Measurements from ENCODE around the gene PTPRQ.

DNA sequence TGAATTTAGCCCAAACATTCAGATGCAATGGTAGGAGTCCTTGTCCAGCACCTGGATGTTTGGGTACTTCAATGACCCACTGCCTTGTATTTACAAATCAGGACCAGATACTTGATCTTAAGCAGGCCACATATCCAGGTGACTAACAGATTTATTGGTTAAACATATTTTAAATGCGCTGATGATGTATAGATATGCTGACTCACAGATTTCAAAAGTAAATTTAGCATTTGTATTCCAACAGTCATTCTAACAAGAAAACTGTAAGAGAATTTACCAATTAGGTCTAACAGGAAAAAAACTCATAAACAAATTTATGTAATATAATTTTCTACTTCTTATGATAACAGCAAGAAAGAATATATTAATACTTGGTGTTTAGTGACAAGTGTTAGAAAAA, 234.0 kb downstream of the PTPRQ start:
- TF ChIP-seq, protein P1, sequence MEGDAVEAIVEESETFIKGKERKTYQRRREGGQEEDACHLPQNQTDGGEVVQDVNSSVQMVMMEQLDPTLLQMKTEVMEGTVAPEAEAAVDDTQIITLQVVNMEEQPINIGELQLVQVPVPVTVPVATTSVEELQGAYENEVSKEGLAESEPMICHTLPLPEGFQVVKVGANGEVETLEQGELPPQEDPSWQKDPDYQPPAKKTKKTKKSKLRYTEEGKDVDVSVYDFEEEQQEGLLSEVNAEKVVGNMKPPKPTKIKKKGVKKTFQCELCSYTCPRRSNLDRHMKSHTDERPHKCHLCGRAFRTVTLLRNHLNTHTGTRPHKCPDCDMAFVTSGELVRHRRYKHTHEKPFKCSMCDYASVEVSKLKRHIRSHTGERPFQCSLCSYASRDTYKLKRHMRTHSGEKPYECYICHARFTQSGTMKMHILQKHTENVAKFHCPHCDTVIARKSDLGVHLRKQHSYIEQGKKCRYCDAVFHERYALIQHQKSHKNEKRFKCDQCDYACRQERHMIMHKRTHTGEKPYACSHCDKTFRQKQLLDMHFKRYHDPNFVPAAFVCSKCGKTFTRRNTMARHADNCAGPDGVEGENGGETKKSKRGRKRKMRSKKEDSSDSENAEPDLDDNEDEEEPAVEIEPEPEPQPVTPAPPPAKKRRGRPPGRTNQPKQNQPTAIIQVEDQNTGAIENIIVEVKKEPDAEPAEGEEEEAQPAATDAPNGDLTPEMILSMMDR (conservative IDR thresholded peaks at IDR 0.05) = no peak
- no peak for TF ChIP-seq EZH2 (IDR thresholded peaks at IDR 0.05; ENCODE audit: low read depth)

All from PC-9 (cell line).